GM12873 (cell line): ENCODE data around the gene CALCOCO1.

Experiments
- CTCF ChIP-seq: IDR thresholded peaks from 2 replicates; pipeline ENCODE4 v1.5.1; 2012; ENCODE audit warnings: low read depth, mild to moderate bottlenecking, moderate library complexity, low read length, control low read depth; ENCODE audit not compliant: insufficient read depth; ENCODE audit errors: missing control alignments

CALCOCO1 gene

GRCh38 chr12:53764615-53765014, 37.4 kb upstream of the CALCOCO1 start:
- no peak for TF ChIP-seq CTCF

- no peak for TF ChIP-seq CTCF
Measured at GRCh38 chr12:53761306-53761705, 34.1 kb upstream of the CALCOCO1 start.

GRCh38 chr12:53759261-53759660, 32.0 kb upstream of the CALCOCO1 start:
- TF ChIP-seq CTCF, result no peak

- no peak for TF ChIP-seq CTCF
Measured at GRCh38 chr12:53758730-53759103, 31.5 kb upstream of the CALCOCO1 start.

- TF ChIP-seq CTCF, result no peak
Measured at GRCh38 chr12:53758081-53758729, 31.0 kb upstream of the CALCOCO1 start.

GRCh38 chr12:53757101-53757770, 30.0 kb upstream of the CALCOCO1 start:
- TF ChIP-seq CTCF, result peak; percentile 98

GRCh38 chr12:53756300-53757100, 29.2 kb upstream of the CALCOCO1 start:
- TF ChIP-seq CTCF, result no peak
